ENCODE measurements around the gene GLB1L2.

The GLB1L2 gene

DNA sequence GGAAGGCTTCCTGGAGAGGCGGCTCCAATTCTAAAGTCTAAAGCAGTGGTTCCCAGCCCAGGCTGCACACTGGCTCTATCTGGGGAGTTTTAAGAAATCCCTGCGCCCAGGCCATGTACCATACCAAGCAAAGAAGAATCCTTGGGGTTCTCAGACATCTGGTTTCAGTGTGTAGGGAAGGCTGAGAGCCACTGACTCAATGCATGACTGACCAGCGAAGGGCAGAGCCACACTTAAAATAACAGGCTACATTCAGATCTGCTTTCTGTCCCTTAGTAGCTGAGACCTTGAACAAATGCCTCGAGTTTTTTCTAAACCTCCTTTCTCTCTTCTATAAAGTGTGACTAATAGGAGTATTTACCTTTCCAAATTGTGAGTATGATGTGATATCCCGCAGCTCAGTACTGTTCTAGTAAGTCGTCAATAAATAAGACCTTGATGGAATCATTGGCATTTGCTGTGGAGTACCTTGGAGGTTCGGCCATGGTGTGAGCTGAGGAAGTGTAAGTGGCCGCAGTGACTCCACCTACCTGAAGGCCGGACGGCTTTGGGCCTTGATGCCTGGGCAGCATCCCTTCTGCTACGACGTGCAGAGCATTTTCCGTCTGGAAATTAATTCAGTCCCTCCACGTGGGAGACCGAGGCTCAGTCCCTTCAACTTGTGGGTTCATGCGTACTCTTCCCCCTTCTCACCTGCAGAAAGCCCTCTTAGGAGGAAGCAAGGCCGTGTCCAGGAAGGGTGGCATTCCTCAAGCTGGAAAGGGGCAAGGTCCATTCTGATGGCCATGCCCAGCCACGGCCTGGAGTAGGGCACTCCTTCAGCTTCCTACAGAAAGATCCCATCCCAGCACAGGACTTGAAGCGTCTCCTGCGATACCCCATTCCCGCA, 25.1 kb downstream of the GLB1L2 start:
- Histone ChIP-seq H2AFZ (ENCODE audit: low read length) (no peak overlapping the region), H3K9me2 (ENCODE audit: low read depth, low read length) (no peaks in the 10 kb centered on the region), H3K4me2 (ENCODE audit: low read length) (no peak overlapping the region), H4K20me1 (ENCODE audit: insufficient read depth, low read length) (no peaks in the 10 kb centered on the region), H3K36me3 (ENCODE audit: insufficient read depth, low read length) (no peaks in the 10 kb centered on the region), H3K9me3 (ENCODE audit: low read length) (no peaks in the 10 kb centered on the region), H3K79me2 (ENCODE audit: insufficient read depth, low read length) (no peaks in the 10 kb centered on the region), H3K9ac (ENCODE audit: low read length) (no peak overlapping the region), H3K4me1 (ENCODE audit: insufficient read depth, low read length, severe bottlenecking) (no peaks in the 10 kb centered on the region), H3K4me3 (ENCODE audit: low read depth, low read length, poor library complexity, severe bottlenecking) (no peak overlapping the region), H3K27me3 (ENCODE audit: insufficient read depth, low read length) (no peaks in the 10 kb centered on the region), H3F3A (ENCODE audit: insufficient read depth, low read length) (no peaks in the 10 kb centered on the region), H3K27ac (ENCODE audit: low read depth, low read length, poor library complexity, severe bottlenecking) (no peak overlapping the region)
- TF ChIP-seq EZH2 (IDR thresholded peaks at IDR 0.05; ENCODE audit: borderline replicate concordance, low read length) = no peak
- TF ChIP-seq, protein P1, sequence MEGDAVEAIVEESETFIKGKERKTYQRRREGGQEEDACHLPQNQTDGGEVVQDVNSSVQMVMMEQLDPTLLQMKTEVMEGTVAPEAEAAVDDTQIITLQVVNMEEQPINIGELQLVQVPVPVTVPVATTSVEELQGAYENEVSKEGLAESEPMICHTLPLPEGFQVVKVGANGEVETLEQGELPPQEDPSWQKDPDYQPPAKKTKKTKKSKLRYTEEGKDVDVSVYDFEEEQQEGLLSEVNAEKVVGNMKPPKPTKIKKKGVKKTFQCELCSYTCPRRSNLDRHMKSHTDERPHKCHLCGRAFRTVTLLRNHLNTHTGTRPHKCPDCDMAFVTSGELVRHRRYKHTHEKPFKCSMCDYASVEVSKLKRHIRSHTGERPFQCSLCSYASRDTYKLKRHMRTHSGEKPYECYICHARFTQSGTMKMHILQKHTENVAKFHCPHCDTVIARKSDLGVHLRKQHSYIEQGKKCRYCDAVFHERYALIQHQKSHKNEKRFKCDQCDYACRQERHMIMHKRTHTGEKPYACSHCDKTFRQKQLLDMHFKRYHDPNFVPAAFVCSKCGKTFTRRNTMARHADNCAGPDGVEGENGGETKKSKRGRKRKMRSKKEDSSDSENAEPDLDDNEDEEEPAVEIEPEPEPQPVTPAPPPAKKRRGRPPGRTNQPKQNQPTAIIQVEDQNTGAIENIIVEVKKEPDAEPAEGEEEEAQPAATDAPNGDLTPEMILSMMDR (IDR thresholded peaks at IDR 0.05; ENCODE audit: low read length) = no peak

DNA sequence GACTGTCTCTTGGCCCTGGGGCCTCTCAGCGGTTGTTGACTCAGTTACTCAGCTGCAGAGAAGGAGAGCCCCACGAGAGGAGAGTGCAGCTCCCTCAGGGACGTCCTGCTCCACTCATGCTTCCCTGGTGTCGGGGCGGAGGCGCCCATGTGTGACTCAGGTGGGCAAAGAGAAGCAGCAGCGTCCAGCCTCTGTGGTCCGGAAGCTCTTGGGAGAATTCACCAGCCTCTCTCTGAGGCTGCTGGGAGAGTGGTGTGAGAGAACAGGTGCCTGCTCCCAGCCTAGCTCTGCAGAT, 25.7 kb downstream of the GLB1L2 start:
- Histone ChIP-seq H3K79me2 (ENCODE audit: insufficient read depth, low read length) (no peaks in the 10 kb centered on the region), H3K27ac (ENCODE audit: low read depth, low read length, poor library complexity, severe bottlenecking) (no peak overlapping the region), H3K36me3 (ENCODE audit: insufficient read depth, low read length) (no peaks in the 10 kb centered on the region), H2AFZ (ENCODE audit: low read length) (no peak overlapping the region), H3K9ac (ENCODE audit: low read length) (no peak overlapping the region), H3K4me2 (ENCODE audit: low read length) (no peak overlapping the region), H3K4me1 (ENCODE audit: insufficient read depth, low read length, severe bottlenecking) (no peaks in the 10 kb centered on the region), H3K9me2 (ENCODE audit: low read depth, low read length) (no peaks in the 10 kb centered on the region), H3F3A (ENCODE audit: insufficient read depth, low read length) (no peaks in the 10 kb centered on the region), H3K27me3 (ENCODE audit: insufficient read depth, low read length) (no peaks in the 10 kb centered on the region), H3K4me3 (ENCODE audit: low read depth, low read length, poor library complexity, severe bottlenecking) (no peak overlapping the region), H3K9me3 (ENCODE audit: low read length) (no peaks in the 10 kb centered on the region), H4K20me1 (ENCODE audit: insufficient read depth, low read length) (no peaks in the 10 kb centered on the region)
- TF ChIP-seq, protein P1 (IDR thresholded peaks at IDR 0.05; ENCODE audit: low read length) = no peak
- TF ChIP-seq EZH2 (IDR thresholded peaks at IDR 0.05; ENCODE audit: borderline replicate concordance, low read length) = no peak

DNA sequence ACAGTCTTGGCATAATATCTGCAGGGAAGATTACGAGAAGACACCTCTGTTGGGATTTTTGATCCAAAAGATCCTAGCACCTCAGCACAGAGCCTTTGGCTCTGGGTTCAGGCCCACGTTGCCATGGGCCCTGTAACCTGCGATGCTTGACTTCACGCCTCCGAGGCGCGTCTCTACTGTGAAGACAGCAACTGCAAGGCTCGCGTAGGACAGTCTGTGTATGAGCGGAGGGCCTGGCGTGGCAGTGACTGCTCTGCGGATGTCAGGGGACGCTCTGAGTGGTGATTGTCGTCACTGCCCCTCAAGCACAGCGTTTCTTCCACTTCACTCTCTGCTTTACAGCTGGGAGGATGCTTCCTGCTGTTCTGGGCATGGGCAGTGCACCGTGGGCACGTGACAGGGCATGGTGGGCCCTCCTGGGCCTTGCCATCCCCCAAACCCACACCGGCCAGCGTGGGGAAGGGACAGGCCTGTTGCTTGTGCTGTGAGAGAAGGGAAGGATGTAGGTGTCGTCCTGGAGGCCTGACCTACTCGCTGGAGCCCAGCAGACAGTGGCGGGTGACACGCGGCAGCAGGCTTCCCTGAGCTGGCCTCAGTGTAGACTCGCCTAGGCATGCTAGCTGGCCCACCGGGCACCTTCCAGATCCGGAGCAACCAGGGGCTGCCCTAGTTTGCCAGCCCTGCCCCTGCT, 26.5 kb downstream of the GLB1L2 start:
- no peaks in the 10 kb centered on the region for H3F3A ChIP-seq (ENCODE audit: insufficient read depth, low read length)
- no peak overlapping the region for H3K4me2 ChIP-seq (ENCODE audit: low read length)
- TF ChIP-seq, protein P1 (IDR thresholded peaks at IDR 0.05; ENCODE audit: low read length) = no peak
- TF ChIP-seq EZH2 (IDR thresholded peaks at IDR 0.05; ENCODE audit: borderline replicate concordance, low read length) = no peak
- no peaks in the 10 kb centered on the region for H3K9me3 ChIP-seq (ENCODE audit: low read length)
- H3K9ac ChIP-seq (ENCODE audit: low read length) = no peak overlapping the region
- H3K27me3 ChIP-seq (ENCODE audit: insufficient read depth, low read length) = no peaks in the 10 kb centered on the region
- H4K20me1 ChIP-seq (ENCODE audit: insufficient read depth, low read length) = no peaks in the 10 kb centered on the region
- no peak overlapping the region for H3K27ac ChIP-seq (ENCODE audit: low read depth, low read length, poor library complexity, severe bottlenecking)
- H3K79me2 ChIP-seq (ENCODE audit: insufficient read depth, low read length) = no peaks in the 10 kb centered on the region
- no peaks in the 10 kb centered on the region for H3K9me2 ChIP-seq (ENCODE audit: low read depth, low read length)
- no peaks in the 10 kb centered on the region for H3K36me3 ChIP-seq (ENCODE audit: insufficient read depth, low read length)
- no peak overlapping the region for H3K4me3 ChIP-seq (ENCODE audit: low read depth, low read length, poor library complexity, severe bottlenecking)
- H2AFZ ChIP-seq (ENCODE audit: low read length) = no peak overlapping the region
- H3K4me1 ChIP-seq (ENCODE audit: insufficient read depth, low read length, severe bottlenecking) = no peaks in the 10 kb centered on the region
